Coronary artery (tissue), 2 donors: ENCODE measurements around the gene CDK14.

ENCODE experiments used
- DNase-seq: peaks from one replicate; pipeline ENCODE4 v3.0.0-alpha.2; 2017; ENCODE audit warnings: low spot score
- H3K27ac ChIP-seq, 2 donors: fragments of 200-600 bp; sonication (generic); one replicate each; pipeline ENCODE4 v1.5.1; 2016 to 2019
- H3K4me3 ChIP-seq: fragments of 200-600 bp; sonication (generic); 2 replicates; pipeline ENCODE4 v1.5.1; 2016; ENCODE audit warnings: mild to moderate bottlenecking, moderate library complexity
- TF ChIP-seq, protein P1 (sequence below): fragments of 200-600 bp; sonication (generic); IDR thresholded peaks from one replicate; pipeline ENCODE4 v1.5.1; 2019; ENCODE audit warnings: antibody characterized with exemption

Gene CDK14

DNA sequence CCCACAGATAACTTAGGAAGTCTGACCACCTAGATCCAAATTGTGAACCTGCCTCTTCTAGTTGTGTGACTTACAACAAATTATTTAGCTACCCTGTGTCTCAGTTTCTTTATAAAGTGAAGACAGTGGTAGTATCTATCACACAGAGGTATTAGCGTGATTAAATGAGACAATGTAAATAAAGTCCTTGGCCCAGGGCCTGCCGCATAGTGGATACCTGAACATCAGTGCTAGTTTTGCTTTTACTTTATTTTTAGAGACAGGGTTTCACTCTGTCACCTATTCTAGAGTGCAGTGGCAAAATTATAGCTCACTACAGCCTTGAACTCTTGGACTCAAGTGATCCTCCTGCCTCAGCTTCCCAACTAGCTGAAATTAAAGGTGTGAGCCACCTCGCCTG lies 177.1 kb downstream of the CDK14 start:
- TF ChIP-seq, protein P1, sequence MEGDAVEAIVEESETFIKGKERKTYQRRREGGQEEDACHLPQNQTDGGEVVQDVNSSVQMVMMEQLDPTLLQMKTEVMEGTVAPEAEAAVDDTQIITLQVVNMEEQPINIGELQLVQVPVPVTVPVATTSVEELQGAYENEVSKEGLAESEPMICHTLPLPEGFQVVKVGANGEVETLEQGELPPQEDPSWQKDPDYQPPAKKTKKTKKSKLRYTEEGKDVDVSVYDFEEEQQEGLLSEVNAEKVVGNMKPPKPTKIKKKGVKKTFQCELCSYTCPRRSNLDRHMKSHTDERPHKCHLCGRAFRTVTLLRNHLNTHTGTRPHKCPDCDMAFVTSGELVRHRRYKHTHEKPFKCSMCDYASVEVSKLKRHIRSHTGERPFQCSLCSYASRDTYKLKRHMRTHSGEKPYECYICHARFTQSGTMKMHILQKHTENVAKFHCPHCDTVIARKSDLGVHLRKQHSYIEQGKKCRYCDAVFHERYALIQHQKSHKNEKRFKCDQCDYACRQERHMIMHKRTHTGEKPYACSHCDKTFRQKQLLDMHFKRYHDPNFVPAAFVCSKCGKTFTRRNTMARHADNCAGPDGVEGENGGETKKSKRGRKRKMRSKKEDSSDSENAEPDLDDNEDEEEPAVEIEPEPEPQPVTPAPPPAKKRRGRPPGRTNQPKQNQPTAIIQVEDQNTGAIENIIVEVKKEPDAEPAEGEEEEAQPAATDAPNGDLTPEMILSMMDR = no peak
- no peak for DNase-seq
- Histone ChIP-seq H3K27ac (no peak overlapping the region), H3K4me3 (no peak overlapping the region)

DNA sequence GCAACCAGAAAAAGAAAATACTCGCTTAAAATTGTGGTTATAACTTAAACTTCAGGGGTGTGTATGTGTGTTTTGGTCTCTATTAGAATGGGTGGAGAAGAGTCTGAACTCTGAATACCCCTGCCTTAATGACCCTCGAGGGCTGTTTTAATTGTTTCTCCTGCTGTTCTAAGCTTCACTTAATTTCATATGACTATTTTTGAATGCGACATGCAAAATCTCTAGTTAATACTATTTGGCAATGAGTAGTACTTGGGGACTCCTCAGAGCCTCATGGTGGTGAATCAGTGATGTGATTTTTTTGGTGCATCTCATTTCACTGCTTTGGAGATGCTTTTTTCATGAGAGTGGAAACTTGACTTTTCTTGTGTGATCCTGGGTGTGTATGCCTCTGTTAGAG lies 178.6 kb downstream of the CDK14 start:
- TF ChIP-seq, protein P1 = no peak
- H3K27ac ChIP-seq = no peak overlapping the region
- DNase-seq = no peak
- H3K4me3 ChIP-seq = no peak overlapping the region

DNA sequence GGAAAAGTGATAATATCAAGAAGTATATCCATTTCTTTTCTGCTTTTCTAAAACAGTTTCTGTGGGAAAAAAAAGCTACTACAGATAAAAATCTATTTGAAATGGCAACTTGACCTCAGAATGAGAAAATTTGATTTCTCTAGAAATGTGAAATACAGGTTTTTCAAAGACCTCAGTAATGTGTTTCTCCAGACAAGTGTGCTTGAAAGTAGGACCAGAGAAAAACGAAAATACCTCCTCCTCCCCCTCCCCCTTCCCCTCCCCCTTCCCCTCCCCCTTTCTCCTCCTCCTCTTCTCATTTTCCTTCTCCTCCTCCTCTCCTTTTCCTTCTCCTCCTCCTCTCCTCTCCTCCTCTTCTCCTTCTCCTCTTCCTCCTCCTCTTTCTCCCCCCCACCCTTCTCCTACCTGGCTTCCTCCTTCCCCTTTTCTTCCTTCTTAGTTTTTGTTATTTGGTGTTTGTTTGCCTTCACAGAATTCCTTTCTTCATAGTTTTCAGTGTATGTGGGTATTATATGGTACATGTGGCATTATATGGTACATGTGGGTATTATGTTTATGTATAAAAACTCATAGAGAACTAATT lies 179.4 kb downstream of the CDK14 start:
- Histone ChIP-seq H3K27ac (no peak overlapping the region), H3K4me3 (no peak overlapping the region)
- TF ChIP-seq, protein P1 = no peak
- DNase-seq = no peak

DNA sequence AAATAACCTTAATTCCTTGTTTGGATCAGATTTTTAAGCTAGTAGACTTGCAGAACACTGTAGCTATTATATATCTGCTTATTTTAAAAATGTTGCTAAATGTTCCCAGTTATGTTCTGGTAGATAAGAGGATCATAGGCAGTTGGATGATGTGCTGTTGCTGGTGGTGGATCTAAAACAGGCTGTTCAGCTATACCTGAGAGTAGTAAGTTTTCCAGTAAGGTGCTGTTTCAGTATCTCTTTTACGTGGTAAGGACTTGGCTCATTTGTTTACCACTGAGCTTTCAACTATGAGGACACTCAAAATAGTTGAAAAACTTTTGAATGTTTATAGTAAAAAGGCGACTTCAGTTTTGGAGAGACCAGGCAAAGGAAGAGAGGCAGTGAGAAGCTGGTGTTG lies 180.9 kb downstream of the CDK14 start:
- H3K4me3 ChIP-seq = no peak overlapping the region
- no peak overlapping the region for H3K27ac ChIP-seq
- TF ChIP-seq, protein P1 = no peak
- DNase-seq = no peak

DNA sequence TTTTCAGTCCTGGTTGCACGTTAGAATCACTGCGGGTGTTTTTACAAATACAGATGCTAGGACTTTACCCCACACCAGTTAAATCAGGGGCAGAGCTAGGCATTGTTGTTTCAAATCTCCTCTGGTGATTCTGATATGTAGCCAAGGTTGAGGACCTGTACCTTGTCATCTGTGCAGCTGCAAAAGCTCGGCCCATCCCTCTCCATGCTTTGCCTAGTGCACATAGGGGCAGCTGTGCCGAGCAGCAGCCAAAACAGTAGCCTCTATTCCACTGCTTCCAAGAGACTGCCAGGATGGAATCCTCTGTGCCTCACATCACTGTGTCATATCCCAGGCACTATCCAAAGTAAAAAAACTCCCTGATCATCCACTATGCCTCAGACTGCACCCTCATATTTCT lies 181.3 kb downstream of the CDK14 start:
- Histone ChIP-seq H3K27ac (no peak overlapping the region), H3K4me3 (no peak overlapping the region)
- TF ChIP-seq, protein P1 = no peak
- DNase-seq = no peak

DNA sequence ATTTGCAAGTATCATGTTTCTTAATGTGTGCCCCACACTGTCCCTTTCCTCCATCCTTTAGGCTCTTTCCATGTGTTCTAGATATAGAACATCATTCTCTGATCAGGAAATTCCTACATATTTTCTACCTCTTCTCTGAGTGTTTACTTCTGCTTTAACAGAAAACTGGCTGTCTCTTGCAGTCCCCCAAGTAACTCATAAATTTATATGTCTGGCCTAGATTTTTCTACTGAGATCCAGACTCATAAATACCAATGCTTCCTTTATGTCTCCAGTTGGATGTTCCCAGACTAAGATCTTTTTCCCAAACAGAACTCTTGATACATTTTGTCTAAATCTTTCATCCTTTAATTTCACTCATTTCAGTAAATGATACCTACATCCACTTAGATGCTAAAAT lies 181.8 kb downstream of the CDK14 start:
- Histone ChIP-seq H3K27ac (no peak overlapping the region), H3K4me3 (no peak overlapping the region)
- DNase-seq = no peak
- TF ChIP-seq, protein P1 = no peak

DNA sequence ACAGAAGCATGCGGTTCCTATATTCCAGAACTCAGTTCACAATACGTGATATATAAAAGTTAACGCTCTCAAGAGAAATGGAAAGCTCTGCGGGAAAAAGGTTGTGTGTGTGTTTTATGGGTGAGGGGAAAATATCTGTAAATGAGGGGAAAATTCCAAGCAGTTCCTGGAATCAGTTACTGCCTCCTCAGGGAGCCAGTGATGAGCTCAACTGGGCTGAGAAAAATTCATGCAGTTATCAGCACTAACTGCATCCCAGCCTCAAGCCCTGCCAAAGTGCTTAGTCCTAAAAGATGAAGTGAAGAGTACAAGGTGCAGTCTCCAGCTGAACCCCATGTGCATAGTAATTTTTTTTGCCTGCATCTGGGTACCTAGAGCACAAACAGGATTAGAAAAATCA lies 191.9 kb downstream of the CDK14 start:
- Histone ChIP-seq H3K27ac (no peak overlapping the region), H3K4me3 (no peak overlapping the region)
- TF ChIP-seq, protein P1 = no peak
- DNase-seq = no peak
